HepG2 (cell line): ENCODE results near the gene EPS8. TPM values are rescaled to one million over a fixed set of nuclear protein-coding genes. Genes with fewer than 3 reads are reported as not detected.

Experiments used
- CCAR2 ChIP-seq: fragments of 200-400 bp; formaldehyde crosslinking; optimal IDR thresholded peaks from 2 replicates; pipeline ENCODE3; 2018; ENCODE audit warnings: low read depth, mild to moderate bottlenecking, low read length, moderate library complexity
- ELF1 ChIP-seq: sonication (generic); formaldehyde crosslinking; IDR thresholded peaks from 2 replicates; pipeline ENCODE4 v1.4.0; 2020; ENCODE audit warnings: missing genetic modification reagents
- ELF3 ChIP-seq: IDR thresholded peaks from 2 replicates; pipeline ENCODE4 v1.6.1; 2016; ENCODE audit warnings: missing genetic modification reagents, missing compliant biosample characterization
- MAFF ChIP-seq: IDR thresholded peaks from 2 replicates; pipeline ENCODE4 v1.6.1; 2011; ENCODE audit warnings: low read depth, low read length, improper control_type of control experiment
- MEF2D ChIP-seq: sonication (generic); formaldehyde crosslinking; IDR thresholded peaks from 2 replicates; pipeline ENCODE4 v1.5.1; 2020; ENCODE audit warnings: mild to moderate bottlenecking, missing genetic modification reagents
- RAD21 ChIP-seq: fragments of 450-650 bp; formaldehyde crosslinking; IDR thresholded peaks from 2 replicates; pipeline ENCODE4 v1.5.0; 2020; ENCODE audit warnings: mild to moderate bottlenecking
- SP5 ChIP-seq: IDR thresholded peaks from 2 replicates; pipeline ENCODE4 v1.6.1; 2016; ENCODE audit warnings: low read depth, borderline replicate concordance
- TP53 ChIP-seq: sonication (generic); formaldehyde crosslinking; conservative IDR thresholded peaks from 2 replicates; pipeline ENCODE4 v1.4.0; 2020; ENCODE audit warnings: missing genetic modification reagents
- ZFP90 ChIP-seq: sonication (generic); formaldehyde crosslinking; IDR thresholded peaks from 2 replicates; pipeline ENCODE4 v1.8.0; 2022; ENCODE audit warnings: missing genetic modification reagents, mild to moderate bottlenecking, inconsistent platforms, borderline replicate concordance
- ZIK1 ChIP-seq: sonication (generic); formaldehyde crosslinking; IDR thresholded peaks from 2 replicates; pipeline ENCODE4 v1.5.0; 2020; ENCODE audit warnings: mild to moderate bottlenecking, low read depth, missing genetic modification reagents, borderline replicate concordance
- ZNF207 ChIP-seq: fragments of 450-650 bp; IDR thresholded peaks from 2 replicates; pipeline ENCODE4 v1.6.1; 2016; ENCODE audit warnings: antibody characterized with exemption, borderline replicate concordance
- ZNF496 ChIP-seq: sonication (generic); formaldehyde crosslinking; IDR thresholded peaks from 2 replicates; pipeline ENCODE4 v1.8.1; 2023; ENCODE audit warnings: mild to moderate bottlenecking, moderate library complexity, missing genetic modification reagents; ENCODE audit not compliant: insufficient replicate concordance
- ZNF549 ChIP-seq: sonication (generic); formaldehyde crosslinking; IDR thresholded peaks from 2 replicates; pipeline ENCODE4 v1.5.0; 2020; ENCODE audit warnings: missing genetic modification reagents
- ZNF720 ChIP-seq: sonication (generic); formaldehyde crosslinking; IDR thresholded peaks from 2 replicates; pipeline ENCODE4 v1.4.0; 2020; ENCODE audit warnings: missing genetic modification reagents
- polyA plus RNA-seq, 8 experiments: library from polyadenylated mRNA; depleted of rRNA in 3 of 8; stranded (reverse) in 7 of 8; unstranded in 1 of 8; fragments of >200 nt; fragmentation: Illumina TruSeq in 4 of 8; extraction: Trizol in 4 of 8; gene quantifications; 2 replicates each; pipeline versions ENCODE4 v1.2.1 to v1.2.3, GENCODE V29; 2011 to 2016; ENCODE audit warnings: low read depth in 4 of 8, missing spikeins in 1 of 8, mixed read lengths in 1 of 8; ENCODE audit not compliant: insufficient read depth in 1 of 8
- total RNA-seq, 5 experiments: library from RNA; depleted of rRNA; stranded (reverse); fragments of >200 nt; fragmentation: Illumina TruSeq; extraction: Trizol; gene quantifications; 2 replicates each; pipeline ENCODE4 v1.2.3, GENCODE V29; 2016; ENCODE audit warnings: low read depth in 1 of 5
- TF ChIP-seq, protein P1 (sequence below): sonication (generic); formaldehyde crosslinking; IDR thresholded peaks from 2 replicates; pipeline ENCODE4 v1.9.0; 2021; ENCODE audit warnings: mild to moderate bottlenecking, missing genetic modification reagents
- TF ChIP-seq, protein P2 (sequence below): sonication (generic); formaldehyde crosslinking; IDR thresholded peaks from 2 replicates; pipeline ENCODE4 v1.4.0; 2020; ENCODE audit warnings: missing genetic modification reagents
- TF ChIP-seq, protein P3 (sequence below): sonication (generic); formaldehyde crosslinking; IDR thresholded peaks from 2 replicates; pipeline ENCODE4 v1.5.0; 2020; ENCODE audit warnings: missing genetic modification reagents, mild to moderate bottlenecking, borderline replicate concordance
- TF ChIP-seq, protein P4 (sequence below): sonication (generic); formaldehyde crosslinking; IDR thresholded peaks from 2 replicates; pipeline ENCODE4 v1.4.0; 2020; ENCODE audit warnings: missing genetic modification reagents, borderline replicate concordance

EPS8 gene
- total and polyA plus RNA-seq, 2 of the 13 experiments (the other 11 are each of a cell fraction or from before 2014, with no cell fraction given), result 37.1 to 43.4 TPM

DNA sequence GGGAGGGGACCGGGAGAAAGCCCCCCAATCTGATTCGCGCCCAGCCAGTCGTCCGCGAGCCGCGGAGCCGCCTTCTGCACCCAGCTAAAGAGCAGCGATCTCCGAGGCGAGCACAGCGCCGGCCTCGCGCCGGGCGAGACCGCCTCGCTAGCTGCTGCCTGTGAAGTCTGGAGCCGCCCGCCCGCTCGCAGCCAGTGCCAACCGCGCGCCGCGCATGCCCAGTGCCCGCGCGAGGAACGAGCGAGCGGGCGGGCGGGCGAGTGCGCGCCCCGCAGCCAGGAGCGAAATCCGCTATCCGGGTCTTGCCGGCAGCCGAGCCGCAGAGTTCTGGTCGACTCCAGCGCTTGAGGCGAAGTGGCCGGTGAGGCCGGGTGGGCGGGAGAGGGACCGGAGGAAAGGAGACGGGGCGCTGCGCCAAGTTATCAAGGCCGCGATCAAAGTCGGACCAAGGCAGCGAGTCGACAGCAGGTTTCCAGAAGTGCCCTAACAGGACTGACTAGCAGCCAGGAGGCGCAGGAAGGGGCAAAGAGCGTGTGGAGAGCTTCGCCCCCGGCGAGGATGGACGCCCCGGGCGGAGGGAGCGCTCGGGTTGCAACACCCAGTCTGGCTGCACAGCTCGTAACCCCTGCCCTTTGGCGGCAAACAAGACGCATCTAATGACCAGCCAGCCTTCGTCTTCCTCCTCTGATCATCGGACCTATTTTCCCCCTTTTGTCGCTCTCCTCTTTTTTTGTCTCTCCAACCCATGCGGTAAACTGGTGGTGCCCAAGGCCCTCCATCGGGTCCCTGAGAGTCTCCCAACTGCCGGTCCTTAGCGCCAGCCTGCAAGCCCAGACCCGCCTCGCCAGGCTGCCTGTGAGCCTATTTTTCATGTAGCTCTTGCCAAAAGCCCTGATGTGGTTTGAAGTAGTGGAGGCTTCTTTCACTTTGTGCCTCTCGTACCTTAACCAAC lies at the start of gene EPS8 (continued):
- TF ChIP-seq, protein P1, sequence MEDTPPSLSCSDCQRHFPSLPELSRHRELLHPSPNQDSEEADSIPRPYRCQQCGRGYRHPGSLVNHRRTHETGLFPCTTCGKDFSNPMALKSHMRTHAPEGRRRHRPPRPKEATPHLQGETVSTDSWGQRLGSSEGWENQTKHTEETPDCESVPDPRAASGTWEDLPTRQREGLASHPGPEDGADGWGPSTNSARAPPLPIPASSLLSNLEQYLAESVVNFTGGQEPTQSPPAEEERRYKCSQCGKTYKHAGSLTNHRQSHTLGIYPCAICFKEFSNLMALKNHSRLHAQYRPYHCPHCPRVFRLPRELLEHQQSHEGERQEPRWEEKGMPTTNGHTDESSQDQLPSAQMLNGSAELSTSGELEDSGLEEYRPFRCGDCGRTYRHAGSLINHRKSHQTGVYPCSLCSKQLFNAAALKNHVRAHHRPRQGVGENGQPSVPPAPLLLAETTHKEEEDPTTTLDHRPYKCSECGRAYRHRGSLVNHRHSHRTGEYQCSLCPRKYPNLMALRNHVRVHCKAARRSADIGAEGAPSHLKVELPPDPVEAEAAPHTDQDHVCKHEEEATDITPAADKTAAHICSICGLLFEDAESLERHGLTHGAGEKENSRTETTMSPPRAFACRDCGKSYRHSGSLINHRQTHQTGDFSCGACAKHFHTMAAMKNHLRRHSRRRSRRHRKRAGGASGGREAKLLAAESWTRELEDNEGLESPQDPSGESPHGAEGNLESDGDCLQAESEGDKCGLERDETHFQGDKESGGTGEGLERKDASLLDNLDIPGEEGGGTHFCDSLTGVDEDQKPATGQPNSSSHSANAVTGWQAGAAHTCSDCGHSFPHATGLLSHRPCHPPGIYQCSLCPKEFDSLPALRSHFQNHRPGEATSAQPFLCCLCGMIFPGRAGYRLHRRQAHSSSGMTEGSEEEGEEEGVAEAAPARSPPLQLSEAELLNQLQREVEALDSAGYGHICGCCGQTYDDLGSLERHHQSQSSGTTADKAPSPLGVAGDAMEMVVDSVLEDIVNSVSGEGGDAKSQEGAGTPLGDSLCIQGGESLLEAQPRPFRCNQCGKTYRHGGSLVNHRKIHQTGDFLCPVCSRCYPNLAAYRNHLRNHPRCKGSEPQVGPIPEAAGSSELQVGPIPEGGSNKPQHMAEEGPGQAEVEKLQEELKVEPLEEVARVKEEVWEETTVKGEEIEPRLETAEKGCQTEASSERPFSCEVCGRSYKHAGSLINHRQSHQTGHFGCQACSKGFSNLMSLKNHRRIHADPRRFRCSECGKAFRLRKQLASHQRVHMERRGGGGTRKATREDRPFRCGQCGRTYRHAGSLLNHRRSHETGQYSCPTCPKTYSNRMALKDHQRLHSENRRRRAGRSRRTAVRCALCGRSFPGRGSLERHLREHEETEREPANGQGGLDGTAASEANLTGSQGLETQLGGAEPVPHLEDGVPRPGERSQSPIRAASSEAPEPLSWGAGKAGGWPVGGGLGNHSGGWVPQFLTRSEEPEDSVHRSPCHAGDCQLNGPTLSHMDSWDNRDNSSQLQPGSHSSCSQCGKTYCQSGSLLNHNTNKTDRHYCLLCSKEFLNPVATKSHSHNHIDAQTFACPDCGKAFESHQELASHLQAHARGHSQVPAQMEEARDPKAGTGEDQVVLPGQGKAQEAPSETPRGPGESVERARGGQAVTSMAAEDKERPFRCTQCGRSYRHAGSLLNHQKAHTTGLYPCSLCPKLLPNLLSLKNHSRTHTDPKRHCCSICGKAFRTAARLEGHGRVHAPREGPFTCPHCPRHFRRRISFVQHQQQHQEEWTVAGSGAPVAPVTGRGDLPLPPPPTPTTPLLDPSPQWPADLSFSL, result peak; percentile 63
- peak; percentile 54 for TF ChIP-seq RAD21 (CRISPR knock-in tag)
- TF ChIP-seq ZNF496, result no peak
- TF ChIP-seq ZNF549 (CRISPR knock-in tag), result no peak
- TF ChIP-seq ZNF207, result no peak
- peak; percentile 78 for TF ChIP-seq MEF2D (CRISPR knock-in tag)
- no peak; the same call in 1 of the 2 replicates for TF ChIP-seq TP53 (CRISPR knock-in tag)
- peak; percentile 50; the same call in 1 of the 2 replicates for TF ChIP-seq ELF3 (CRISPR knock-in tag)
- TF ChIP-seq ZNF720 (CRISPR knock-in tag), result no peak
- TF ChIP-seq ELF1 (CRISPR knock-in tag), result 0 out of 2 replicates have a peak, but pooled peaks have one; percentile 45
- peak; percentile 77; the same call in 1 of the 2 replicates for TF ChIP-seq ZIK1 (CRISPR knock-in tag)
- peak; percentile 58 for TF ChIP-seq CCAR2
- TF ChIP-seq, protein P2, sequence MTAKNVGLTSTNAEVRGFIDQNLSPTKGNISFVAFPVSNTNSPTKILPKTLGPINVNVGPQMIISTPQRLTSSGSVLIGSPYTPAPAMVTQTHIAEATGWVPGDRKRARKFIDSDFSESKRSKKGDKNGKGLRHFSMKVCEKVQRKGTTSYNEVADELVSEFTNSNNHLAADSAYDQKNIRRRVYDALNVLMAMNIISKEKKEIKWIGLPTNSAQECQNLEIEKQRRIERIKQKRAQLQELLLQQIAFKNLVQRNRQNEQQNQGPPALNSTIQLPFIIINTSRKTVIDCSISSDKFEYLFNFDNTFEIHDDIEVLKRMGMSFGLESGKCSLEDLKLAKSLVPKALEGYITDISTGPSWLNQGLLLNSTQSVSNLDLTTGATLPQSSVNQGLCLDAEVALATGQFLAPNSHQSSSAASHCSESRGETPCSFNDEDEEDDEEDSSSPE (CRISPR knock-in tag), result peak; percentile 86
- no peak for TF ChIP-seq MAFF
- TF ChIP-seq, protein P3, sequence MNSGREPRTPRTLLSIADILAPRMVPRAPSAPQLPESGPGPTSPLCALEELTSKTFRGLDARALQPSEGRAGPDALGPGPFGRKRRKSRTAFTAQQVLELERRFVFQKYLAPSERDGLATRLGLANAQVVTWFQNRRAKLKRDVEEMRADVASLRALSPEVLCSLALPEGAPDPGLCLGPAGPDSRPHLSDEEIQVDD (CRISPR knock-in tag), result peak; percentile 60; the same call in 1 of the 2 replicates
- TF ChIP-seq SP5 (CRISPR knock-in tag), result no peak
- no peak for TF ChIP-seq ZFP90
- TF ChIP-seq, protein P4, sequence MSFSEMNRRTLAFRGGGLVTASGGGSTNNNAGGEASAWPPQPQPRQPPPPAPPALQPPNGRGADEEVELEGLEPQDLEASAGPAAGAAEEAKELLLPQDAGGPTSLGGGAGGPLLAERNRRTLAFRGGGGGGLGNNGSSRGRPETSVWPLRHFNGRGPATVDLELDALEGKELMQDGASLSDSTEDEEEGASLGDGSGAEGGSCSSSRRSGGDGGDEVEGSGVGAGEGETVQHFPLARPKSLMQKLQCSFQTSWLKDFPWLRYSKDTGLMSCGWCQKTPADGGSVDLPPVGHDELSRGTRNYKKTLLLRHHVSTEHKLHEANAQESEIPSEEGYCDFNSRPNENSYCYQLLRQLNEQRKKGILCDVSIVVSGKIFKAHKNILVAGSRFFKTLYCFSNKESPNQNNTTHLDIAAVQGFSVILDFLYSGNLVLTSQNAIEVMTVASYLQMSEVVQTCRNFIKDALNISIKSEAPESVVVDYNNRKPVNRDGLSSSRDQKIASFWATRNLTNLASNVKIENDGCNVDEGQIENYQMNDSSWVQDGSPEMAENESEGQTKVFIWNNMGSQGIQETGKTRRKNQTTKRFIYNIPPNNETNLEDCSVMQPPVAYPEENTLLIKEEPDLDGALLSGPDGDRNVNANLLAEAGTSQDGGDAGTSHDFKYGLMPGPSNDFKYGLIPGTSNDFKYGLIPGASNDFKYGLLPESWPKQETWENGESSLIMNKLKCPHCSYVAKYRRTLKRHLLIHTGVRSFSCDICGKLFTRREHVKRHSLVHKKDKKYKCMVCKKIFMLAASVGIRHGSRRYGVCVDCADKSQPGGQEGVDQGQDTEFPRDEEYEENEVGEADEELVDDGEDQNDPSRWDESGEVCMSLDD (CRISPR knock-in tag), result peak; percentile 55; the same call in 1 of the 2 replicates
